HG03025 (cell line): ENCODE data around the gene LBHD2.

Experiments
- ATAC-seq: cut with Tn5 transposase; IDR thresholded peaks from one replicate; pipeline ENCODE4 v1.9.1; 2021; ENCODE audit warnings: mild to moderate bottlenecking, moderate library complexity; ENCODE audit not compliant: unreplicated experiment, low FRiP score

Gene LBHD2

GRCh38 chr14:103067231-103067954 is 16.6 kb upstream of the LBHD2 start:
- ATAC-seq = no peak

GRCh38 chr14:103068351-103069073 is 15.5 kb upstream of the LBHD2 start:
- ATAC-seq = no peak

- no peak for ATAC-seq
Measured at GRCh38 chr14:103070263-103070885, 13.6 kb upstream of the LBHD2 start.

GRCh38 chr14:103070971-103071542 is 13.0 kb upstream of the LBHD2 start:
- ATAC-seq = no peak

- ATAC-seq = no peak
Measured at GRCh38 chr14:103071544-103072251, 12.3 kb upstream of the LBHD2 start.

DNA sequence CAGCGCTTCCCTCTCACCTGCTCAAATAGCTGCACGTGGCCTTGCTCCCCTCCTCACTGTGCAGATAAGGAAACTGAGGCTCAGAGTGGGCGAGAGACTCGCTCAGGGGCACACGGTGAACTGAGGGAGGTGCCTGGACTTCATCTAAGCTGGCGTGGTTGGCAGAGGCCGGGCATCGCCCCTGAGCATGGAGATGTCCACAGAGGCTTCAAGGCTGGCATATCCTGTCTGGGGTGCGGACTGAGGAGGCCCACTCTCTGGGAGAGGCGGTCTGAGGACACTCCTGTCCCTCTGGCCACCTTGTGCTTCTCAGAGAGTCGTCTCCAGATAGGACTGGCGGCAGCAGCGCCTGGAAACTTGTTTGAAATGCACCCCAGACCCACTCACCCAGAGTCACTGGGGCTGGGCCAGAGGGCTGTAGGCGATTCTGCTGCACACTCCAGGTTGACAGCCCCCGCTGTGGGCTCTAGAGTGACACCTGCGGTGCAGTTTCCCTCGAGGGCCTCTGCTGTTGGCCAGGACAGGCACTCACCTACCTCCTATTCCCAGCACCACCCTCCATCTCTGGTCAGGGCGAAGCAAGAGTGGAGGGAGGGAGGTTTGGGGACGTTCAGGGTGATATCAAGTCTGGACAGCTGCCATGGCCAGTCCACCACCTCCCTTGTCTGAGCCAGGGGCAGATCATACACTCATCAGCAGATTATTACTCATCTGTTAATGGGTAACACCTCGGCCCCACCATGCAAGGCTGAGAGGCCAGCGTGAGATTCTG is 11.2 kb upstream of the LBHD2 start:
- ATAC-seq = no peak

DNA sequence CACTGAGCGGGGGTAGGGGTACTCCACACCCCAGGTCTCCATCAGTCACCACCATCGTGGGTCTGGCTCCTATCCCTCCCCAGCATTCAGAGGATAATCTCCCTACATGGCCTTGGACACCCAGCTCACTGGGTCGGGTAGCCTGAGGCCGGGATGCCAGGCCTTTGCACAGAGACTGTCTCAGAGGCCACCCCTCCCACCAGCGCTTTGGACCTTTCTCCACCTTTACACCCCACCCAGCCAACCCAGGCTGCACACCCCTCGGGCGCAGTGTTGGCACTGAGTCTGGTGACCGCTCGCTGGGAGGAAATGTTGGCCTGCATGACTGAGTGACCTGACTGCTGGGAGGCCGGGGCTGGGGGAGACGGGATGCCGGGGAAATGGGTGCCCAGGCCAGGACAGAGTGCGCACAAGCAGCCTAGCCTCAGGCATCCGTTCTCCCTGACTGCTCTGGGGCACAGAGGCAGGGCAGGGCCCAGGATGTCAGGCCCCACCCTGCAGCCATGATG is 10.6 kb upstream of the LBHD2 start:
- no peak for ATAC-seq

DNA sequence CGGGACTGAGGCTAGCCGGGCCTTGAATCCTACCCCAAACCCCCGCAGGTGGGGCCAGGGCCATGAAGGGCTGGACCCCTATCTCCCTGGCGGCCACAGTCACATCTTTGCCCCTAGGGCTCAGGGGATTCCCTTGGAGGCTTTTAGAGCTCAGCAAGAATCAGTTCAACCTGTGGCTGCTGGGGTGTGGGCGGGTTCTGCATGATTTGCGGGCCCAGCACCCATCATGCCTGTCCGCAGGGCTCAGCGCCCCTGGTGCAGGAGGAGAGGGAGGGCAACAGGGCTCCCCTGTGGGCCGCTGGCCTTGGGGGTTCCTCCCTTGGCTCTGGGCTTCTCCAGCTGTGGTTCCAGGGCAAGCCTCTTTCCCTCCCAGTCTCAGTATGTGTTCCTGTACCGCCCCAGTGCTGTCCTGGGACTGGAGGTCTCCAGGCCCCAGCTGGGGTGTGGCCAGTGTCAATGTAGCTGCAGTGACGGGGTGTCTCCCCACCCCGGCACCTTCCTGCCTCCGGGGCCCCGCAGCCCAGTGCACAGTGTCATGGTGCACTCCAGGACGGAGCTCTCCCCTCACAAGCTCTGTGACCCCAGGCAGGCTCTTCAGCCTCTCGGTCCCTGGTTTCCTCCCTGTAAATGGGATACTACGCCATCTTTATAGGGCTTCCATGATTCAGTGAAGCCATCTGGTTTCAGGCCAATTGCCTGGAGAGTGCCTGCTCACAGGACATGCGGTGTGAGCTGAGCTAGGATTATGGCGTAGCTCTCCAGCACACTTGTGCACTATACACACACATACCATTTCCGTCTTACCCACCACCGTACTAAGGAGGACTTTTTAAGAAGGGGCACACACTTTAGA is 9.9 kb upstream of the LBHD2 start:
- no peak for ATAC-seq

DNA sequence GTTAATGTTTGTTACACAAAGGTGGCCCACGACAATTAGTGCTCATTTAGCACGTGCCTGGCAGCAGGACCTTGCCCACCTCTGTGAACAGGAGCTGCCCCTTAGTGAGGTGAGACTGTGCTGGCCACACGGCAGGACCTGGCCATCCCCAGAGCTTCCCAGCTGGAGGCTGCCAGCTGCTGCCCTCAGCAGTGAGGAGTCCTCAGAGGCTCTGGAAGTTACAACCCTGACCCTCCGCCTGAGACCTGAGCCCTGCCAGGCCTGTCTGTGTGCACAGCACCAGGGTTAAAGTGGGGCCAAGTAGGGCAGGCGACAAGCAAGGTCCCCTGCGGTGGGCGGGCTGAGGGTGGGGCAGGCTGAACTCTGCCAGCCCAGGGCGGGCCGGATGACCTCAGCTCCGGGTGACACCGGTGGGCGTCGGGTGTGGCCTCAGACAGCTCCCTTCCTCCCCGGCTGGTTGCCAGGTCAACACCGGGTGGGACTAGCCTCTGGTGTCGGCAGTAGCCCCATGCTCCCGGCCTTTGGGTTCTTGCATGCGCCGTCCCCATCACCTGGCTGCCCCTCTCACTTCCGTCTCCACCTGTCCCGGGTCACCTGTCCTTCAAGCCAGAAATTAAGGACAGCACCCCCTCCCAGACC is 9.2 kb upstream of the LBHD2 start:
- ATAC-seq = no peak

DNA sequence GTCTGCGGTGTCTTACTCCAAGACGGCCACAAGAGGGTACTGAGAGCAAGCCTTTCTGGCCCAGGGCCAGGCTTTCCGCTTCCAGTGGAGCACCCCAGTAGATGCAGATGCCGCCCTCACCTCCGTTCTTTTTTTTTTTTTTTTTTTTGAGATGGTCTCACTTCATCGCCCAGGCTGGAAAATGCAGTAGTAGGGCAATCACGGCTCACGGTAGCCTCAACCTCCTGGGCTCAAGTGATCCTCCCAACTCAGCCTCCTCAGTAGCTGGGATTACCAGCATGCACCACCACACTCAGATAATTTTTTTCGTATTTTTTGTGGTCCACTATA is 5.6 kb upstream of the LBHD2 start:
- ATAC-seq = no peak

DNA sequence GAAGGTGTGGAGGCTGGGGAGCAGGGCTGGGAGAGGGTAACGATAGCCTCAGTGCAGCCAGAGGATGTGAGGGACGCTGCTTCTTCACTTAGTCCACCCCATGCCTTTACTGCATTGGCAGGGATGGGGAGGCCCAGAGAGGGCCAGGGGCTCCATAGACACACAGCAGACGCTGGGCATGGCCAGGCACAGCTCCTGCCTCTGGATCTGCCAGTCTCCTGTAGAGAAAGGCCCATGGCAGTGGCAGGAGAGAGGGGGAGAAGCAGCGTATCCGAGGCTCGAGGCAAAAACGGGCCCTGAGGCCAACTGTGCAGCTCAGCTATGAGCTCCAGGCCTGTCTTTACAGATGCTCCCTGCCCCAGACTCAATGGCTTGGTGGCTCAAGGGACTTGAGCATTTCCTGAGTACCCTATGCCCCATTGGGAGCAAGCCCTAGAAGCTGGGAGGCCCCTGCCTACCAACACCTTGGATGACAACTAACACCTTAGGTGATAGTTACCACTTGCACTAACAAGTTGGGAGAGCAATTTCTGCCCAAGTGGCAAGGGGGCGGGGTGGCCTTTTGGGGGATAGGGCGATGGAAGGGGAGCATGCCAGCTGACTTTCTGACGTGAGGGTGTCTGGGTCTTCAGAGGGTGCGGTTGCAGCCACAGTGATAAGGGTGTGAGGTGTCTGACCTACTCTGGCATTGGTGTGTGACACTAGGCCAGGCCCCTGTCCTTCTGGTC is 5.0 kb upstream of the LBHD2 start:
- ATAC-seq = no peak

DNA sequence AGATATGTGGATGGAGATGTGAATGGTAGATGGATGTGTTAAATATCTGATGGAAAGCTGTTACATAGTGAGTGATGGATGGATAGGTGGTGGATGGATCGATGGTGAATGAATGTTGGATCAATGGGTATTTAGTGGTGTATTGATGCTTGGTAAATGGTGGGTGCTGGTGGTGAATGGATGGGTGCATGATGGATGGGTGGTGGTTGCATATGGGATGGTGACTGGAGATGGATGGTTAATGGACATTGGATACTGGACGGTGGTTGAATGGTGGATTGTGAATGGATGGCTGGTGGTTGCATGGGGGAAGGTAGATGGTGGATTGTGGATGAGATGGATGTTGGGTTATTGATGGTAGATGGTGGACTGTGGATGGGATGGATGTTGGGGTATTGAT is 2.1 kb upstream of the LBHD2 start:
- ATAC-seq = no peak

DNA sequence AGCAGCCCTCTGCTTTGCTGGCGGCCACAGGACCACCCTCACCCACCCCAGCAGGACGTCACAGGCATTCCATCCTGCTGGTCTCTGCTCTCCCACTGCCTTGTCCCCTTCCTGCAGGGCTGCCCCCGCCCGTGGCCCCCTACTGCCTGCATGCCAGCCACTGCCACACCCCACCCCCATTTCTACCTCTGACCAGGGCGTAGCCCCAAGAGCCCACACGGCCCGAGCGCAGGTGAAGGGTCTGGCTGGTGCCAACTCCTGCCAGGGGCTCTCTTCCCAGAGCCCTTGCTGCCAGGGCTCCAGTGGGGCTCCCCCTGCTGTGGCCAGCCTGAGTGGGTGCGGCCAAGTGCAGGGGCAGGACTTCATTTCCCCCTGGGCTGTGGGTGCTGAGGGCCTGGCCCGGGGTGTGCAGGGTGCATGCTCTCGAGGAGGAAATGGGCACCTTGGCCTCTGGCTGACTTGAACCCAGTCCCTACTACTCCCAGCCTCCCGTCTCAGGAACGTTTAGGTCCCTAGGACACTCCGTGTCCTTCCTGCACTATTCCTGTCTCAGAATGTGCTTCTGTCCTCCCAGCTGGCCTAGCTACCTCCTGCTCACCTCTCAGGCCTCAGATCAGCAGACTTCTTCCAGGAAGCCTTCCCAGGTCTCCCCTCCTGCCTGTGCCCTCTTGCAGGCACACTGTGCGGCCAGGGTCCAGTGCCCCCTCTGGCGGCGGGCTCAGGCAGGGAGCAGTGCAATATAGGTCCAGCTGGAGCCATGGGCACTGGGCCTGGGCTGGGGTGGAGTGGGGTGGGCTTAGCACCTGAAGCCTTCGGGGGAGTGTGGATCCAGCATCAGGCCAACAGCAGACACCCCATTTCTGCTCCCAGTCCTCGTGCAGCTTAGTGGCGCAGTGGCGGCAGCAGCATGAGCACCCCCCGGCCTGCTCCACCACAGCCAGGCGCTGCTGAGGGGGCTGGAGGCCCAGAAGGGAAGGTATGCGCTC is 1.4 kb downstream of the LBHD2 start:
- no peak for ATAC-seq

DNA sequence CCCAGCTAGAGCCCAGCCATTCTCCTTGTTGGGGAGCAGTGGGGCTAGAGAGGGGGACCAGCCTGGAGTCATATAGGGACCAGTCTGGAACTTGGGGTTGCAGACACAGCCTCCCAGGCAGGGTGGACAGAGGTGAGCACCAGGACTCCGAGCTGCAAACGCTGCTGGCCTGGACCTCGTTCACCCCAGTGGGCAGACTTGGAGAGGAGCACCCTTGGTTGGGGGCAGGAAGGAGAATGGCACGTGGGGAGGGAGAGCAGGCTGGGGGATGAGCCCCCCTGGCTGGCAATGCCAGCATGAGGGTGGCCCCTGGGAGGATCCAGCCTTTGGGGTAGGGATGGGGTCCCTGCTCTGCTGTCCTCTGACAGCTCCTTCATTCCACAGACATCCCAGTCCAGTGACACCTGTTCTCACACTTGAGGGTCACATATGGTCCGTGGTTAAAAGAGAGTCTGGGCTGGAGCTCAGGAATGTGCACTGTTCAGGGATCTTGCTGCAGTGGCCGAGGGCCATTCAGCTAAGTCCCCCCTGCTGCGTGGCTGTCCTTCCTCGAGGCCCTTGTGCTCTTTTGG is 2.8 kb downstream of the LBHD2 start:
- ATAC-seq = no peak

DNA sequence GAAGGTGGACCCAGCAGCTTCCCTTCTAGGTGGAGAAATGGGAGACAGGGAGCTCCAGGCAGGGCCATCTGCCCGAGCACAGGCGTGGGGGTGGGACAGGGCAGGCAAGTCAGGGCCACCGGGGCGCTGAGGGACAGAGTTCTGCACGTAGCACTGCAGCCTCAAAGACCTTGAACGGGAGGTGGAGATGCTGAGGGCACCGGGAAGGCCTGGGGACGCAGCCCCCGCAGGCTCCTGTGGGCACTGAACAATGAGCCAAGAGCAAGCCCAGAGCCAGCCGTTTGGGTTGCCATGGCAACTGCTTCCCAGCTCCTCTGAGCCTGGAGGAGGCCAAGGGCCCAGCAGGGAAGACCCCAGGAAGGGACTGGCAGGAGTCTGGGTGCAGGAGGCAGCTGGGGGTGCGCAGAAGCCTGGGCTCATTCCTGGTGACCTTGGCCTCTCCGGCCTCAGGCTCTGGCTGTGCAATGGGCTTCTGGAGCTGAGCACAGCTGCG is 3.4 kb downstream of the LBHD2 start:
- no peak for ATAC-seq

DNA sequence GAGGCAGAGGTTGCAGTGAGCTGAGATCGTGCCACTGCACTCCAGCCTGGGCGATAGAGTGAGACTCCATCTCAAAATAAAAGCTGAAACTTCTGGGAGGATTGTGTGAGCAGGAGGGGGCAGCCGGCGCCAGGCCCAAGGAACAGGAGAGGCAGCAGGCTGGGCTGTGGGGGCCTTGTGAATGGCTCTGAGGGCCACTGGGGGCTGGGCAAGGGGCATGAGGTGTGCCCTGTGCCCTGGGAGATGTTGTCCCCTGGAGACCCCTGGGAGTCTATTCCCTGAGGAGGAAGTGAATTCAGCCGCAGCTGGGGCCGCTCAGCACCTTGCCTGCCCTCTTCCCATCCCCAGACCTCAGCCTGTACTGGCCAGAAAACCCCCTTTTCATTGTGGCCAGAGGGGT is 4.9 kb downstream of the LBHD2 start:
- ATAC-seq = no peak
